H7 (cell line): ENCODE measurements around the gene SORL1-AS1. TPM values are rescaled to one million over a fixed set of nuclear protein-coding genes. Genes with fewer than 3 reads are reported as not detected.

Experiments used
- total RNA-seq: library from RNA; depleted of rRNA; stranded (reverse); fragments of >200 nt; shearing (Covaris generic); gene quantifications from 2 replicates; pipeline ENCODE4 v1.2.3, GENCODE V29; 2014; rRNA removed

SORL1-AS1 gene

Other genes with a start within 250 kb of the SORL1-AS1 start
- 108 and 151 TPM in 2 replicates for gene SC5D, start 160.2 kb downstream of the SORL1-AS1 start, total RNA-seq
- gene SORL1, start 653 bp downstream of the SORL1-AS1 start, total RNA-seq = 13.3 and 20.3 TPM in 2 replicates